Left ventricle myocardium superior (tissue), 1 donor: ENCODE measurements around the gene NDUFB10. TPM values are rescaled to one million over a fixed set of nuclear protein-coding genes. Genes with fewer than 3 reads are reported as not detected.

Source experiments
- ATAC-seq: fragments of 200-7000 bp; cut with Tn5 transposase; one replicate; pipeline ENCODE4 v1.9.1; 2020; ENCODE audit warnings: mild to moderate bottlenecking, moderate library complexity
- DNase-seq: peaks from one replicate; pipeline ENCODE4 v3.0.0-alpha.2; 2020
- intact Hi-C: fragments of 100-400 bp; cut with micrococcal nuclease; formaldehyde crosslinking; loops from one replicate; pipeline ENCODE4 v1.11.0; 2022
- total RNA-seq: library from RNA; stranded (reverse); fragmentation: NEBNext Ultra II Directional; extraction: Animal tissue kit (Norgen Biotek cat#: 25700); gene quantifications from one replicate; pipeline ENCODE4 v1.2.1, GENCODE V29; 2021
- donor health status: DM: no; HTN: yes; CAD: no; lungs with severe emphysema.

NDUFB10 gene
- total RNA-seq, 1 donor from 2014 or later: 769 TPM

DNA sequence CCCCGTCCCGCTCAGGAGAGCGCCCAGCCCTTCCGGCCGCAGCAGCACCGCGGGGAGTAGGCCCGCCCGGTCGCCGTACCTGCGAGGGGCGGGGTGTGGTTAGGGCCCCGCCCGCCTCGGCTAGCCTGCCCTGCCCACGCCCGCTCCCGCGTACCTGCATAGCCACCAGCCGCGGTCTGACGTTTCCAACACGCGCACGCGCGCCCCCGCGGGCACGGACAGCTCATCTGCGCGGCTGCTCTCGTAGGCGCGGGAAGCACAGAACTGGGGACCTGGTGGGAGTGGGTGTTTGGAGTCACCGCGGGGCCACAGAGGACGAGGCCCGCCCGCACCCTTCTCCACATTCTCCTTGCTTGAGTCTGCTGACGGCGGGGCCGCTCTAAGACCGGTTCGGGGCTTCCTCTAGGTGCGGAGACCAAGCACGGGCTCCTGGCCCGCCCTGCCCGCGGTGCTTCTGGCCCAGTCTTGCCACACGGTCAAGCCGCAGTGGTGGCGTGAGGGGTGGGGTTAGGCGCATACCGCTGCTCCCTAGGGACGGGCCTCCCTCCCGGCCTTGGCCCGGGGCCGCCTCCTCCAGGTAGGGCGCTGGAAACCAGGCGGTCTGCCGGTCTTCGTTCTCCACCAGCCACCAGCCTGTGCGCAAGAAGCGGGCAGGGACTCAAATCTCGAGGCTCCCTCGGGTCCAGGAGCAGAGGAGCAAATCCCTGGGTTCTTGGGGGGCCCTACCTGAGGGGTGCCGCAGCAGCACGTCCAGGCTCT, 20.1 kb downstream of the NDUFB10 start:
- intact Hi-C loops: no loop called here
- ATAC-seq: no peak
- DNase-seq: no peak

DNA sequence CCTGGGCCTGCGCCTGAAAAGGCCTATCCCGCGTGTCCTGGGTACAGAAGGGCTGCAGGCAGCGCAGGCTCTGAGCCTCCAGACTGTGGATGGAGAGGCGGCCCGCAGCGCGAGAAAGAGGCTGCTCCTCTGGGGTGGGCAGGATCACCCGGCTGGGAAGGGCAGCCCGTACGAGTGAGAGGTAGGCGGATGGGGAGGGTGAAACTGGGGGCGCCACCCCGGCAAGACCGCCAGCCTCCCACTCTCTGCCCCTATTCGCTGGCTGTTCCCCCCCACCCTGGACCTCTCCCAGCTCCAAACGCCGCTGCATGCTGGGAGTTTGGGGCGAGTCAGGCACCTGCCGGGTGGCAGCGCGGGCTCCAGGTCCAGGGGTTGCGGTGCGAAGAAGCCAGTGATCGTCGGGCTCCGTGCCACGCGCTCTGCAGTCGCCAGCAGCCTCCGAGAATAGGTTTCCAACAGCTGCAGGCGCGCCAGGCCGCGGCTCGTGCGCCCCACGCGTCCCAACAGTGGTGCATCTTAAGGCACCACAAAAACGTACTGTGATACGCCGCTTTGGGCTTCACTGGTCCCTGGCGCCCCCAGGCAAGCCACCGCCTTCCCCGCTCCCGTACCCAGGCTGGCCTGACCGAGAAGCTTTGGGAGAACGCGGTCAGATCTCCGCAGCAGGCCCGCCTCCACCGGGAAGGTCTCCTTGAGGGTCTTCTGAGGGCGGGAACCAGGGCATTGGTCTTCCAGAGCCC, 20.9 kb downstream of the NDUFB10 start:
- ATAC-seq (no peak), DNase-seq (peak; percentile 62)
- intact Hi-C loops: no loop called here

DNA sequence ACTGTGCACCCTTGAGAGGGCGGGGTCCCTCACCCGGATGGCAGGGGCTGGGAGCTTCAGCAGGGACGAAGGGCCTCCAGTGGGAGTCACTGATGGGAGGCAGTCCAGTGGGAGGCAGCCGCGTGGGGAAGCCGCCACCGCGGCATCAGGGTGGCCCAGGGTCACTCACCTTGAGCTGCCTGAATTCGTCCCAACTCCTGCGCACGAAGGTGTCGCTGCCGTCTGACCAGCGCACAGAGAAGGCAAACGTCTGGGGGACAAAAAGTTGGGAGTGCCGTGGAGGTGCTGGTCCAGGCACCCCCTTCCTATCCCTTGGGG, 21.4 kb downstream of the NDUFB10 start:
- no peak for ATAC-seq
- DNase-seq: no peak
- intact Hi-C loops: no loop called here

DNA sequence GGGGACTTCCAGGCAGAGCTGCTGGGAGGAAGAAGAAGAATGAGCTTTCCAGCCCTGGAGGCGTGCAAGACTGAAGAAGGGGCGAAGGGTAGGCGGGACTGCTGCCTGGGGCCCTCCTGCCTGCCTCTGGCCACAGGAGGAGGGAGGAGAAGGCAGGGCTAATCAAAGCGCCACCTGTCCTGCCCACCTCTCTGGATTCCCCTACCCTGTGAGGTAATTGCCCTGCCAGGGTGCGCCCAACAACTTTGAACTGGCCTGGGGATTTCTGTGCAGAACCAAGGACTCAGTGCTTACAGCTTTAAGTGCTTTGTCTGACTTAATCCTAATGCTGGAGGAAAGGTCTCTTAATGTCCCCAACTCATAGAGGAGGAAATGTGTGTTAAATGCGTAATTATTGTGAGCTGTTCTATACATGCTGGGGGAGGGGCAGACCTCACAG, 22.1 kb downstream of the NDUFB10 start, which contains the start of gene NOXO1:
TSS of gene NOXO1 (minus strand) at position 72 of the 439 bp plus-strand sequence. CDS start 290 bp downstream, outside the sequence.
- ATAC-seq (no peak), DNase-seq (no peak)
- intact Hi-C loops: no loop called here

DNA sequence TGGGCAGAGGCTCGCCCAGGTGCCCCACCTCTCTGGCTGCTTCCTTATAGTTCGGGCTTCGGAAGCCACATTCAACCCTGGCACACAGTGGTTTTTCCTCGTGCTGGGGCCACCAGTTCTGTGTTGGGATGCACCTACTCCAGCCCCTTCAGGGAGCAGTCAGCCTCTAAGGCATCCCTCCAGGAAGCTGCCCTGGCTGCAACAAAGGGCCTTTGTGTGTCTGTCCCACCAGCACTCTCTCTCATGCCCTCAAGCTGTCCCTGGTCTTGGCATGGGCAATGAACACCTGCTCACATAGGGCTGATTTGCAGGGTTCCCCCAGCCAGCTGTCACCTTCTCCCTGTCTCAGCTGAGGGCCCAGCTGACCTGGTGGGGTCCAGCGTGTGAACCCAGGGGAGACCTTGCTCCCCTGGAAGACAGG, 22.7 kb downstream of the NDUFB10 start:
- ATAC-seq: no peak

DNA sequence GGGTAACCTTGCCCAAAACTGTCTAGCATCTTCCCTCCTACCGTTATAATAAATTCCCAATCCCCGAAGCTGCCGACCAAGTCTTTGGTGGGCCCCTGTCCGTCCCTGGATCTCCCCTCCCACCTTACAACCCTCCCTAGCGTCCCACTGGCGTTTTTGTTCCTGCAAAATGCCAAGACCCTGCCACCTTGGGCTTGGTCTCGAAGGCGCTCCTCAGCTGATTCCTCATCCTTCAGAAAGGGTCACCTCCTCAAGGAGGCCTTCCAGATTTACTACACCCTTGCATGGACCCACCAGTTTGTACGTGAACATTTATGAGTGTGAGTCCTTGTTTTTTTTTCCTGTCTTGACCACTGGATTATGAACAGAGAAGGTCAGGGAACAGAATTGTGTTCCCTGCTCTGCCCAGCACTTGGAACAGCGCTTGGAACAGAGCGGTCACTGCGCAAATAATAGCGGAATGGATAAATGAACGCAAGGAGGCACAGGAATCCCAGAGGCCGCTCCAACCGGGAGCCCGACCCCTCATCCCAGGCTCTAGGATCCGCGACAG, 23.7 kb downstream of the NDUFB10 start:
- intact Hi-C loops: no loop called here
- no peak for DNase-seq

More for the DNA sequence above, 22.7 kb downstream of the NDUFB10 start:
- no peak for DNase-seq
- intact Hi-C loops: no loop called here

DNA sequence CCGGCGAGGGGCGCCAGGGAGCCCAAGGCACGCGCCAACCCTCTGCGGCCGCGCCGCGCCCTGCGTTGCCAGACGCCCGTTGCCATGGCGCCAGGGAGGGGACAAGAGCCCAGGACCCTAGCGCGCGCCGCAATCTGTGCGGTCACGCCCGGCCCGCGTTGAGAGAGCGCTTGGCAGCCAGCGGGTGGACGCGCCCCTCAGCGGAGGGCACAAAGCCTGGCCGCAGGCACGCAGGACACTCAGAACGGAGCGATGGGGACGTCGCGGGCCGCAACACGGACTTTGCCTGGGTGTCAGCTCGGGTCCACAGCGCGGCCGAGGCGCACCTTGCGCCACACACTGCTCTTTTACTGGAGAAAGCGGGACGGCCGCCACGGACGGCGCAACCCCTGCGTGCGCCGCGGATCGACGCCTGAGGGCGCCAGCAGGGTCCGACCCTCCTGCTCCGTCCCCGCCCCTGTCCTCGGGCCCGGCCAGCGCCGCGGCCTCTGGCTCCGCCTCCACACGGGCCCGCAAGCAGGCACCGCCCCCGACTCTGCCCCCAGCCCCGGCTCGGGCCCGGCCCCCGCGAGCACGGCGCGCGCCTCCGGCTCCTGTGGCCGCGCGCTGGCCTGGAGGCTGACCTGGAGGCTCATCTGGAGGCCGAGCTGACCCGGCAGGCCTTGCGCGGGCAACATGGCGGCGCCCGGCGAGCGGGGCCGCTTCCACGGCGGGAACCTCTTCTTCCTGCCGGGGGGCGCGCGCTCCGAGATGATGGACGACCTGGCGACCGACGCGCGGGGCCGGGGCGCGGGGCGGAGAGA, 24.4 kb downstream of the NDUFB10 start, which contains the start of gene GFER:
TSS of gene GFER (plus strand) at position 650 of the 803 bp plus-strand sequence. CDS start at position 676, 26 bp downstream.
- ATAC-seq (peak; percentile 96), DNase-seq (peak; percentile 95)
- intact Hi-C loops: no loop called here

More for the DNA sequence above, 23.7 kb downstream of the NDUFB10 start:
- no peak for ATAC-seq

DNA sequence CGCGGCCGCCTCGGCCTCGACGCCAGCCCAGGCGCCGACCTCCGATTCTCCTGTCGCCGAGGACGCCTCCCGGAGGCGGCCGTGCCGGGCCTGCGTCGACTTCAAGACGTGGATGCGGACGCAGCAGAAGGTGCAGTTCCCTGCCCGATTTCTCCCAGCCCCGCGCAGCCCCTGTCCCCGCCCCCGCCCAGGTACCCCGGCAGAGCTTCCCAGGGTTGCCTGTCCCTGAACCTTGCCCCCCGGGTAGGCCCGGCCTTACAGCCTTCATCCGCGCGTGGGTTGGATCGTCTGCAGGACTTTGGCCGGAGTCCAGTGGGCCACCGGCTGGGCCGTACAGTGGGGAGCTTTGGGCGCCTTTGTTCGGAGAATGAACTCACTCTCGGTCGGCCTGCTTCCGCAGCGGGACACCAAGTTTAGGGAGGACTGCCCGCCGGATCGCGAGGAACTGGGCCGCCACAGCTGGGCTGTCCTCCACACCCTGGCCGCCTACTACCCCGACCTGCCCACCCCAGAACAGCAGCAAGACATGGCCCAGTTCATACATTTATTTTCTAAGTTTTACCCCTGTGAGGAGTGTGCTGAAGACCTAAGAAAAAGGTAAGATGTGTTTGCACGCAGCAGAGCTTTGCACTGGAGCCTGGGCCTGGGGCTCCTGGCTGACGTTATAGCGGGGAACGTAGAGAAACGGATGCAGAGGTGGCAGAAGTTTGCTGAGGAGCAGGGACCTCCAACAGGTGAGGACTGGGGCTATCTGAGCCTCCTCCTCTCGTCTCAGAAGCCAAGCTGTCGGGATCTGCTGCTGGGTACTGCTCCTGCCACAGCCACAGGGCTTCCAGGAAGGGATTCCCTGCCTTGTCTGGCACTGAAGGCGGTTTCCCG, 25.2 kb downstream of the NDUFB10 start:
- DNase-seq: peak; percentile 53
- ATAC-seq: peak; percentile 4
- intact Hi-C loops: no loop called here

DNA sequence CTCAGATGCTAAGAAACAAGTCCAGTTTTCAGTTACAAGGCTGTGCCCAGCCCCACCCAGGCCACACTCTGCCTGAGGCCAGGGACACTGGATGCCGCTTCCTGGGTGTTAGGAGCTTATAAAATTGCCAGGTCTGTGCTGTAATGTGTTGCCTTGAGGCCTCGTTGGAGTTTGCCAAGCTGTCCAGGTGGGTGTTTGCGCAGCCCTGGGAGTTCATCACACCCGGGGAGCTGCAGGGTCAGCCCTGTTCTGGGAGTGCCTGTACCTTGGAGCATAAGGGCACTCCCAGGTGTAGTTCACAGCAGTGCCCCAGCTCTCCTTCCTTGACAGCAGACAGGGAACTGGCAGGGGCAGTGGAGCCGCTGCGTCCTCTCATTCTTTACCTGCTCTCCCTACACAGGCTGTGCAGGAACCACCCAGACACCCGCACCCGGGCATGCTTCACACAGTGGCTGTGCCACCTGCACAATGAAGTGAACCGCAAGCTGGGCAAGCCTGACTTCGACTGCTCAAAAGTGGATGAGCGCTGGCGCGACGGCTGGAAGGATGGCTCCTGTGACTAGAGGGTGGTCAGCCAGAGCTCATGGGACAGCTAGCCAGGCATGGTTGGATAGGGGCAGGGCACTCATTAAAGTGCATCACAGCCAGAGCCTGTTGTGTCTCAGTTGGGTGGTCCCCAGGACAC, 26.3 kb downstream of the NDUFB10 start:
- intact Hi-C loops: no loop called here
- DNase-seq (no peak), ATAC-seq (no peak)

DNA sequence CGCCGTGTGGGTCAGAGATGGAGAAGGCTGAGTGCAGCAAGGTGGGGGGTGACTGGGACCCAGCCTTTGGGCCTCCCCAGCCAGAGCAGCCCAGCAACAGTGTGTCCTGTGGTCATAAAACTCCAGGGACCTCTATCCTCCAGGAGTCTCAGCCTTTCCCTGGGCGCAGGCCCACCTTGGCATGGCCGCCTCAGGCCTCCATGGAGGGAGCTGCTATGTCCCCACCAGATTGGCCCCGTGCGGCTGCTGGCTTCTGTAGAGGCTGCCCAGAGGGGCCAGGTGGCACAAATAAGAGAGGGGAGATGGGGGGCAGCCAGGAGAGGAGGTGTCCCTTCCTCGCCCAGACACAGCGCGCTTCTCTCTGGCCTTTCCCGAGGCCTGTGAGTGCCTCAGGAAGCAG, 27.9 kb downstream of the NDUFB10 start:
- ATAC-seq: no peak
- intact Hi-C loops: no loop called here

DNA sequence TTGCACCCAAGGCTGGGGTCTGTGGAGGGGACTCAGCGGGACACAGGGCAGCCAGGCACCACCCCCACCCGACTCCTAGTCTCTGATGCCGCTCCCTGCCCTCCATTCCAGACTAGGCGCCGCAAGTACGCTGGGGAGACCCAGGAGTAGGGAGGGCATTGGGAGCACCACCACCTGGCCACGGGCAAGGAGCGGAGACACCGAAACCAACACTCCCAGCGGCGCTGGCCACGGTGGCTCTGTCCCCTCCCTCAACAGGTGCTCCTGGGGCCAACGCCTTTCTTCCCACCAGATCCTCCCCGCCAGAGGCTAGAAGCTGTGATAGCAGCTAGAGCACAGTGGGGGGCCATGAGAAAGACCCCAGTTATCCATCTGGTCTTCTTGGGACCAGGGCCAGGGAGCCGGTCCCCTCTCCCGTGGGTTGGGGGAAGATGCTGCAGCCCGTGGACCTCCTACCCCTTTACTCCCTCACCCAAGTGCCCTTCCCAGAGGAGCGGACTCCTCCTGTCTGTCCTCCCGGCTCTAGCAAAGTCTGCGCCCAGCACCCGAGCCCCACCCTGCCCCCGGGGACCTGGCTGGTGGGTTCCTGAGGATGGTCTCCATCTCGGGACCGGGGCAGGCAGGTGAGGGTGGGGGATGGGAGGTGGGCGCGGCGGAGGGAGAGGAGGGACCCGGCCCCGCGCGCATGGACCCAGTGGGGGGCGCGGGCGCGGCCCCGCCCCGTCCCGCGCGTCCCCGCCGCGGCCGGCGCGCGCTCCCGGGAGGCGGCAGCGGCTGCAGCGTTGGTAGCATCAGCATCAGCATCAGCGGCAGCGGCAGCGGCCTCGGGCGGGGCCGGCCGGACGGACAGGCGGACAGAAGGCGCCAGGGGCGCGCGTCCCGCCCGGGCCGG, 30.1 kb downstream of the NDUFB10 start, which contains the start of gene SYNGR3:
TSS of gene SYNGR3 (plus strand) at position 762 of the 892 bp plus-strand sequence. CDS start 133 bp downstream, outside the sequence.
- DNase-seq (no peak), ATAC-seq (no peak)
- intact Hi-C loops: no loop called here

More for the DNA sequence above, 27.9 kb downstream of the NDUFB10 start:
- no peak for DNase-seq

DNA sequence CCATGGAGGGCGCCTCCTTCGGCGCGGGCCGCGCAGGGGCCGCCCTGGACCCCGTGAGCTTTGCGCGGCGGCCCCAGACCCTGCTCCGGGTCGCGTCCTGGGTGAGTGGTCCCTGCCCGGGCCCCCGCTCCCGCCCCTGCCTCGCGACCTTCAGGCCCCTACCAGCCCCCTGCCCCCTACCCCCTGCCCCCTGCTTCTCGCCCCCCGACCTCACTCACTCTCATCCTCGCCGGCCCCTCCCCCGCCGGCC, 30.7 kb downstream of the NDUFB10 start:
- no peak for ATAC-seq
- intact Hi-C loops: no loop called here
- DNase-seq: no peak

DNA sequence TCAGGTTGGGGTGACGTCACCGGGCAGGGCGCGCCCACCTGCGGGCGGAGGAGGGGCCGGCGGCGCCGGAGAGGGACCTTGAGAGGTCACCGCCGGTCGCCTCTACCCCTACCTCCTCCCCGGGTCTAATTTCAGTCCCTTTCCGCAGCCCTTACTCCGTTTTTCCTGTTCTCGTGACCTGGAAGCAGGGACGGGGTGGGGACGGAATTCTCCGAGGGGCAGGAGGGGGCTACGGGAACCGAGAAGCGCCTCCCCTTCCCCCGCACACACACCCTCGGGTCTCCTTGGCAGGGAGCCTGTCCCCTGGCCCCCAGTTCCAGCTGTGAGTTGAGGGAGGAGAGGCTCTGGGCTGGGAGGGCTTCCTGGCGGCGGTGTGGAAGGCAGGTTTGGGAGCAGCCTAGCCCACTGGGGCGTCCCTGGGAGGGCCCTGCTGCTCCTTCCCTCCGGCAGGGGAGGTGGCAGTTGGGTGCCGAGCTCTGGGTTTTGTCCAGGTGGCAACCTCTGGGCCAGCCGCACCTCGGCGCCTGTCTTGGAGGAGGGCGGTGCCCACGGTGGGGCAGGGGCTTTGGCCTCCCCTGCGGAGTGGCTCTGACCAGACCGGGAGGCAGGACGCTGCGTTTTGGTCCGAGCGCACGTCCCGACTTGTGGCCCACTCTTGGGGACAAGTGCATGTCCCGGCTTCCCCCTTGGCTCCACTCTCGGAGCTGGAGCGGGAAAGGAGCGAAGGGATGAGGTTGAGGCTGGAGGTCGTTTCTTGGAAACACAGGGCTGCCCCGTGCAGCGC, 31.2 kb downstream of the NDUFB10 start:
- DNase-seq (no peak), ATAC-seq (no peak)
- intact Hi-C loops: no loop called here

DNA sequence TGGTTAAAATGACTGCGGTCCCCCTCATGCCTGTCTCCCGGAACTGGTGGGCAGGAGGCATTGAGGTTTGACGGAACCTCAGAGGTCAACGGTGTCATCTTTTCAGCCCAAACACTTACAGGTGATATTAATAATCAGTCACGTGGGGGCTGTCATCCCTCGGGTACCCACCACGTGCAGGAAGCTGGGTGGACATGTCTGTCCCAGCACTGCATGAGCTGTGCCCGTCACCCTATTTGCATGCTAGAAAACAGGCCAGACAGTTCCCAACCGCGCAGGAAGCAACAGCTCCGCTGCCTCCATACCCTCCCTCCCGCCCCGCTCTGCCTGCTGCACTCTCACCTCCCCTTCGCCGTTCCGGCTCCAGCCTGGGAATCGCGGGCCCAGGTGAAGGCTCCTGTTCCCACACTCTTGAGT, 31.8 kb downstream of the NDUFB10 start:
- no peak for DNase-seq
- intact Hi-C loops: no loop called here
- peak; percentile 4 for ATAC-seq

DNA sequence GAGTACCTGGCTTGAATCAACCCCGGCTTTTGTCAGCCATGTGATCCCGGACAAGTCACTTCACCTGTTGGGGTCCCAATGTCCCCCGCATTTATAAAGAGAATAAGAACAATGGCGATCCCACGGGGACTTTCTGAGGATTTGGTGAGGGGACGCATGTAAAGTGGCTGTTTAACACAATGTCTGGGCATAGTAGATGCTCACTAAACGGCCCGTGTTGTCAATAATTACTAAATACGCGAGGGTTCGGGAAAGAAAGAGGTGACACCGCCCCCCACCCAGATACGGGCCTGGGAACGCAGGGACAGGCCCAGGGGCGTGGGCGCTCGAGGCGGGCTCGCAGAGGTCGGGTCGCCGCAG, 32.2 kb downstream of the NDUFB10 start:
- intact Hi-C loops: no loop called here
- ATAC-seq (no peak), DNase-seq (no peak)

DNA sequence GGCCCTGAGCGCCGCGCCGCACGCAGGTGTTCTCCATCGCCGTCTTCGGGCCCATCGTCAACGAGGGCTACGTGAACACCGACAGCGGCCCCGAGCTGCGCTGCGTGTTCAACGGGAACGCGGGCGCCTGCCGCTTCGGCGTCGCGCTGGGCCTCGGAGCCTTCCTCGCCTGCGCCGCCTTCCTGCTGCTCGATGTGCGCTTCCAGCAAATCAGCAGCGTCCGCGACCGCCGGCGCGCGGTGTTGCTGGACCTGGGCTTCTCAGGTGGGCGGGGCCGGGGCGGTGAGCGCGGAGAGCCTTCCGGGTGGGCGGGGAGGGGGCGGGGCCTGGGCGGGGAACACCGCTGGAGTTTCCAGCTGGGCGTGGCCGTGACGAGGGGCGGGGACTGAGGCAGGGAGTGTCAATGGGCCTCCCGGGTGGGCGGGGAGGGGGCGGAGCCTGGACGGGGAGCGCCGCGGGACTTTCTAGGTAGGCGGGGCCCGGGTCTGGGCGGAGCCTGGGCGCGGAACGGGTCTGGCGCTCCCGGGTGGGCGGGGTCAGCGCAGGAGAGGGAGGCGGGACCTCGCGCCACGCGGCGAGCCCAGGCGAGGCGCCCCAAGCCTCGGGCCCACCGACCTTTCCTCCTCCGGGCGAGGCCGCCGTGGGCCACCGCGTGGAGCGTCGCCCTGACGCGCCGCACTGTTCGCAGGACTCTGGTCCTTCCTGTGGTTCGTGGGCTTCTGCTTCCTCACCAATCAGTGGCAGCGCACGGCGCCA, 32.8 kb downstream of the NDUFB10 start:
- intact Hi-C loops: no loop called here
- ATAC-seq: peak; percentile 89
- DNase-seq: peak; percentile 96
